GM12891 (cell line): ENCODE measurements around the gene COL4A2.

ENCODE experiments used
- POLR2A ChIP-seq: IDR thresholded peaks from 2 replicates; pipeline ENCODE4 v1.6.1; 2011; ENCODE audit warnings: low read depth, low read length, control low read depth
- SPI1 ChIP-seq: IDR thresholded peaks from 2 replicates; pipeline ENCODE4 v1.6.1; 2011; ENCODE audit warnings: low read depth, low read length, control low read depth

DNA sequence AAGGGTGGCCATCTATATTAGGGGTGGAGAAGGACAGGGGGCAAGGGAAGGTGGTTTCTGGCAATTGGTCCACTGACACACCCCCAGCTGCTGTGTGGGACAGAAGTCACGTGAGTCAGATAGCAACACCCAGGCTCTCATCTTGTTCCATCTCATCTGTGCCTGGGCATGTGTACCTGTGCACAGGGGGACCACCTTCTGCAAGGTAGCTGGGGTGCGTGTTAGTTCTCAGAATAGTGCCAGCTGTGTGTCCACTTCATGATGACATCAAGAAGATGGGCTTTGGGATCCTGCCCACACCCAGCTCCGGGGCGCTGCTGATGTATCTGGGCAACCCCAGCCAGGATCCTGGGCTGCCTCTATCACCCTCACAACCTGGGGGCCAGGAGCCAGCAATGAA is 38.6 kb downstream of the COL4A2 start:
- TF ChIP-seq POLR2A (no peak), SPI1 (no peak)
